HEK293T (cell line): ENCODE results near the gene ORC3.

ENCODE experiments used
- FOXK2 ChIP-seq: fragments of 450-650 bp; IDR thresholded peaks from 2 replicates; pipeline ENCODE4 v1.6.1; 2016; ENCODE audit warnings: mild to moderate bottlenecking
- FOXM1 ChIP-seq: fragments of 450-650 bp; IDR thresholded peaks from 2 replicates; pipeline ENCODE4 v1.6.1; 2017; ENCODE audit warnings: mild to moderate bottlenecking, borderline replicate concordance
- LEF1 ChIP-seq: fragments of 450-650 bp; IDR thresholded peaks from 2 replicates; pipeline ENCODE4 v1.6.1; 2017; ENCODE audit warnings: mild to moderate bottlenecking, borderline replicate concordance
- SP1 ChIP-seq: fragments of 450-650 bp; IDR thresholded peaks from 2 replicates; pipeline ENCODE4 v1.6.1; 2017
- SUZ12 ChIP-seq: fragments of 450-650 bp; IDR thresholded peaks from 2 replicates; pipeline ENCODE4 v1.6.1; 2016; ENCODE audit warnings: mild to moderate bottlenecking
- TARDBP ChIP-seq: fragments of 450-650 bp; IDR thresholded peaks from 2 replicates; pipeline ENCODE4 v1.6.1; 2016
- ZNF384 ChIP-seq: fragments of 450-650 bp; IDR thresholded peaks from 2 replicates; pipeline ENCODE4 v1.6.1; 2016

DNA sequence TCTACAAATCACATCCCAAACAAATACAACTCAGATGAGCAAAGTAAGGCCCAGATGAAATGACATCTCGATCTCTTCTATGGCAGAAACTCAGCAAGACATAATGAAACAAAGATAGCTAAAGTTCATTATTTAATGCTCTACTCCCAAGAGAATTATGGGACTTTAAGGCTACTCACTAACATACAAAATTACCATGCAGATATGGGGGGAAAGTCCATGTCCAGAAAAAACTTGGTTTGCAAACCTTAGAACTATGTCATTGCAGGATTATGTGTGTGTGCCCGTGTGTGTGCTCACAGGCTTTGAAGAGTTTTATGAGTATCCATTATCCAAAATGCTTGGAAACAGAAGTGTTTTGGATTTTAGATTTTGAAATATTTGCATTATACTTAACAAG lies 78.1 kb downstream of the ORC3 start:
- no peak for TF ChIP-seq ZNF384
- TF ChIP-seq SUZ12: no peak
- TF ChIP-seq FOXM1: no peak
- no peak for TF ChIP-seq TARDBP
- TF ChIP-seq SP1: no peak
- TF ChIP-seq FOXK2: no peak
- no peak for TF ChIP-seq LEF1
